GM12892 (cell line): ENCODE data around the gene PCYT2.

Source experiments
- POLR2A ChIP-seq: IDR thresholded peaks from 2 replicates; pipeline ENCODE4 v1.6.1; 2011; ENCODE audit warnings: low read depth, low read length, control low read depth
- POLR2AphosphoS5 ChIP-seq: IDR thresholded peaks from 2 replicates; pipeline ENCODE4 v1.6.1; 2011; ENCODE audit warnings: low read depth, low read length, control low read depth

- TF ChIP-seq POLR2A = no peak
- TF ChIP-seq POLR2AphosphoS5 = no peak
These were observed 2.4 kb downstream of the PCYT2 start for GRCh38 chr17:81908793-81909192.
